RWPE1 (cell line): ENCODE results near the gene MICAL3.

Source experiments
- CTCF ChIA-PET: fragments of 350-600 bp; sonication (Branson Sonifier 250); formaldehyde crosslinking; extraction: SDS; loops from one replicate; lab custom pipeline; 2021; lab: Yijun Ruan, JAX
- POLR2A ChIA-PET: fragments of 400-600 bp; formaldehyde crosslinking; extraction: SDS; loops from one replicate; lab custom pipeline; 2020; ENCODE audit warnings: antibody characterized with exemption; ENCODE audit not compliant: low non-redundant PET; lab: Yijun Ruan, JAX
- DNase-seq: peaks from one replicate; pipeline ENCODE4 v3.0.0; 2012; ENCODE audit warnings: low spot score
- H3K27ac ChIP-seq: fragments of 450-650 bp; 2 replicates; pipeline ENCODE4 v1.5.1; 2017
- TF ChIP-seq, protein P1 (sequence below): fragments of 450-650 bp; conservative IDR thresholded peaks from 2 replicates; pipeline ENCODE4 v1.5.1; 2017; ENCODE audit warnings: low read depth, mild to moderate bottlenecking

The MICAL3 gene

DNA sequence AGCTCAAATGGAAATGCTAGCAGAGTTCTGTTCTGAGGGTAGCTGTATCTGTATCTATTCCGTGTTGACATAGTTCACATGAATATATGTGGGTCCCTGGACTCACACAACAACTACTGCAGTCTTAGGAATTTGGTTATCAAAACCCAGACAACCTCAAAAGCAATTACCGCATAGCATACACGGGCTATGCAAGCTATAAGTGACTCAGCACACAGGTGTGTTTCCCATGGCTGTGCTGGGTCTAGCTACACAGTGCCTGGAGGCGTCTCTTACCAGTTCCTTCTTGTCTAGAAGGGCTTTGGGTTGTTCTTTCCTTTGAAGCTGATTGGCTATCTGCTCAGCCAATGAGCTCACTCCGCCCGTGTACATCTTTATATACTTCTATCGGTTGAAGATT lies 151.9 kb downstream of the MICAL3 start:
- TF ChIP-seq, protein P1, sequence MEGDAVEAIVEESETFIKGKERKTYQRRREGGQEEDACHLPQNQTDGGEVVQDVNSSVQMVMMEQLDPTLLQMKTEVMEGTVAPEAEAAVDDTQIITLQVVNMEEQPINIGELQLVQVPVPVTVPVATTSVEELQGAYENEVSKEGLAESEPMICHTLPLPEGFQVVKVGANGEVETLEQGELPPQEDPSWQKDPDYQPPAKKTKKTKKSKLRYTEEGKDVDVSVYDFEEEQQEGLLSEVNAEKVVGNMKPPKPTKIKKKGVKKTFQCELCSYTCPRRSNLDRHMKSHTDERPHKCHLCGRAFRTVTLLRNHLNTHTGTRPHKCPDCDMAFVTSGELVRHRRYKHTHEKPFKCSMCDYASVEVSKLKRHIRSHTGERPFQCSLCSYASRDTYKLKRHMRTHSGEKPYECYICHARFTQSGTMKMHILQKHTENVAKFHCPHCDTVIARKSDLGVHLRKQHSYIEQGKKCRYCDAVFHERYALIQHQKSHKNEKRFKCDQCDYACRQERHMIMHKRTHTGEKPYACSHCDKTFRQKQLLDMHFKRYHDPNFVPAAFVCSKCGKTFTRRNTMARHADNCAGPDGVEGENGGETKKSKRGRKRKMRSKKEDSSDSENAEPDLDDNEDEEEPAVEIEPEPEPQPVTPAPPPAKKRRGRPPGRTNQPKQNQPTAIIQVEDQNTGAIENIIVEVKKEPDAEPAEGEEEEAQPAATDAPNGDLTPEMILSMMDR, result no peak
- ChIA-PET CTCF (interaction anchor here (0.5 kb wide), 1 partner anchor 205 kb away, joined by 3 read pairs; the partner anchor contains the start of gene PEX26), POLR2A (no interaction called here)
- peak overlapping the region; percentile 55 for H3K27ac ChIP-seq
- peak; percentile 87 for DNase-seq

DNA sequence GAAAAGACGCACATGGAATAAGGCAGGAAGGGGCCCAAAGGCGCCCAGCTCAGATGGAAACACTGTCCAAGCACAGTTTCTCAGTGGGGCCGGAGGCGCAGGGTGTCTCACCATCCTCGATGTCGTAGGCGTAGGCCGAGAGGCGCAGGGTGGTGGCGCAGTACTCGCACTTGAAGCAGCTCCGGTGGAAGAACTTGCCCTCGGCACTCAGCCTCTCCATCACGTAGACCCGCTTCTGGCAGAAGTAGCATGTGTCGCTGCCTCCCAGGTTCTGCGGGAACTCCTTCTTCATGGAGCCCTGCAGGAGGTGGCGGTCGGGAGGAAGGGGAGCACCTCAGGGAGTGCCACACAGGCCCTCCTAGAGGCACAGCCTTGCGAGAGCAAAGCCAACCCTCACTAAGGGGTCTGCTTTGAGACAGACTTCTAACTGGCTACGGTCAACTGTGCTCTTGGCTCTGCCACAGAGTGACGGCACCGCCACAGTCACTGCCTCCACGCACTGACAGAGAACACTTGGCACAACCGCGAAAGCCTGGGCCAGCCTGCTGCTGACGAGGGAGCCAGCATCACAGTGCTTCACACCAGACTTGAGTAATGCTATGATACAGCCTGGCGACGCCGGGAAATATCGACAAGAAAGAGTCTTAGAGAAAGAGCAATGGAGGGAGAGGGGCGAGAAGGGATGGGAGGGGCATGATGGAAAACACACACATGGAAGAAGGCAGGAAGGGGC lies 152.5 kb downstream of the MICAL3 start:
- POLR2A ChIA-PET, result no interaction called here
- CTCF ChIA-PET, result interaction anchor here (0.5 kb wide), 1 partner anchor 206 kb away, joined by 3 read pairs; the partner anchor contains the start of gene PEX26
- peak overlapping the region; percentile 55 for H3K27ac ChIP-seq
- TF ChIP-seq, protein P1, result no peak
- no peak for DNase-seq

- no peak overlapping the region for H3K27ac ChIP-seq
- POLR2A ChIA-PET, result no interaction called here
- CTCF ChIA-PET, result no interaction called here
- TF ChIP-seq, protein P1, result no peak
- no peak for DNase-seq
Measured at GRCh38 chr22:17870407-17870806, 154.0 kb downstream of the MICAL3 start.

DNA sequence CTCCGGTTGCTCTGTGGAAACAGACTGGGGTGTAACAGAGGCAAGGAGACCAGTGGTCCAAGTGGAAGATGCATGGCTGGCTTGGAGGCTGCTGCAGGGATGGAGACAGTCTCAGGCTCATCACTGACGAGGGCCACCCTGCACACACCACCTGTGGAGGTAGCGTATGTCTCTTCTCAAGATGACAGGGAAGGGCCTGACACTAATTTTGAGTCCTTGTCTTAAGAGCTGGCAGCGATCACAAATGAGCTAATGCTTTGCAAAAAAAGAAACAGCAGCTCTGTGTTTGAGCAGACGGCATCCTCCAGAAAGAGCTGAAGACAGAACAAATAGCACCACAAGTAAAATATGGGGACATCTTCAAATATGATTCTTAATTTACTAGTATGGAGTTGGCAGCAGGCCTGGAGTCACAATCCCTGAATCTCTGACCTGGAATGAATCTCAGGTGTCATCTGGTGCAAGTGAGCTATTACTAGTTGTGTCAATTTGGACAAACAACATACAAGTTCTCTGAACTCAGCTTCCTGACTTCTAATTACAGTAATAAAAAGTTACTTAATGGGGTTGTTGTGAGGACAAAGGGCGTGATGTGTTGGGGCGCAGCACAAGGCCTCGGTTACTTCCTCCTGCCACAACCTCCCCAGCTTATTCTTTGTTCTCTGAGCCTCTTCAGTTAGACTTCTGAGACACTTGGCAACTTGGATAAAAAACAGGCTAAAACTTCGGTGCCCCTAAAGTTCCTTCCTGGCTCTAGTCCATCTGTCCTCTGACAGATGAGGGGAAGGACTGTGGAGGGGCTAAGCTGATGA lies 154.9 kb downstream of the MICAL3 start:
- TF ChIP-seq, protein P1, result no peak
- ChIA-PET POLR2A (no interaction called here), CTCF (no interaction called here)
- no peak overlapping the region for H3K27ac ChIP-seq
- no peak for DNase-seq

GRCh38 chr22:17868771-17869170 lies 155.6 kb downstream of the MICAL3 start:
- DNase-seq, result no peak
- H3K27ac ChIP-seq, result no peak overlapping the region
- ChIA-PET POLR2A (no interaction called here), CTCF (no interaction called here)
- TF ChIP-seq, protein P1, result no peak

GRCh38 chr22:17867160-17867785 lies 157.1 kb downstream of the MICAL3 start:
- POLR2A ChIA-PET, result no interaction called here
- CTCF ChIA-PET, result no interaction called here

More at GRCh38 chr22:17867160-17867785, 157.1 kb downstream of the MICAL3 start:
- DNase-seq, result no peak
- TF ChIP-seq, protein P1, result no peak
- H3K27ac ChIP-seq, result 0 out of 2 replicates have a peak overlapping the region, but pooled peaks have one; percentile 12
